ENCODE results near the gene GUCA1A. TPM values are rescaled to one million over a fixed set of nuclear protein-coding genes. Genes with fewer than 3 reads are reported as not detected.

The GUCA1A gene
- total and polyA plus RNA-seq, 2 experiments from 2014 or later: 0.63 to 1.1 TPM

DNA sequence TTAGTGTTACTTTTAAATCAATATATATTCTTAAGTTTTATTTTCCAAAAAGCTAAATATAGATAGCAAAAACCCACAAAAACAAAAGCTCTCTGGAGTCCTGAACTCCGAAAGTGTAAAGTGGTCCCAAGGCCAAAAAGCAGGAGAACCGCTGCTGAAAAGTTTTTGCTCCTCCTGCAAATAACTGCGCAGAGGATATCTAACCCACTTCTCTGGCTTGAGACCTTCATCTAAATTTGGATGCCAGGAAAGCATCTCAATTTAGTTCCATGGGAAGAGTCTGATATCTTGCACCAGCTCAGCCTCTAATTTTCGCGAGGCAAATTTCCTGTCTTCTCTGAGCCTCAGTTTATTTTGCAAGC lies 44.0 kb downstream of the GUCA1A start:
- peaks cover 17% of the 10 kb centered on the region for H3K36me3 ChIP-seq
- peak overlapping the region; percentile 87 for H3K27ac ChIP-seq
- no peaks in the 10 kb centered on the region for H3K27me3 ChIP-seq
- TF ChIP-seq, protein P1, sequence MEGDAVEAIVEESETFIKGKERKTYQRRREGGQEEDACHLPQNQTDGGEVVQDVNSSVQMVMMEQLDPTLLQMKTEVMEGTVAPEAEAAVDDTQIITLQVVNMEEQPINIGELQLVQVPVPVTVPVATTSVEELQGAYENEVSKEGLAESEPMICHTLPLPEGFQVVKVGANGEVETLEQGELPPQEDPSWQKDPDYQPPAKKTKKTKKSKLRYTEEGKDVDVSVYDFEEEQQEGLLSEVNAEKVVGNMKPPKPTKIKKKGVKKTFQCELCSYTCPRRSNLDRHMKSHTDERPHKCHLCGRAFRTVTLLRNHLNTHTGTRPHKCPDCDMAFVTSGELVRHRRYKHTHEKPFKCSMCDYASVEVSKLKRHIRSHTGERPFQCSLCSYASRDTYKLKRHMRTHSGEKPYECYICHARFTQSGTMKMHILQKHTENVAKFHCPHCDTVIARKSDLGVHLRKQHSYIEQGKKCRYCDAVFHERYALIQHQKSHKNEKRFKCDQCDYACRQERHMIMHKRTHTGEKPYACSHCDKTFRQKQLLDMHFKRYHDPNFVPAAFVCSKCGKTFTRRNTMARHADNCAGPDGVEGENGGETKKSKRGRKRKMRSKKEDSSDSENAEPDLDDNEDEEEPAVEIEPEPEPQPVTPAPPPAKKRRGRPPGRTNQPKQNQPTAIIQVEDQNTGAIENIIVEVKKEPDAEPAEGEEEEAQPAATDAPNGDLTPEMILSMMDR (IDR thresholded peaks at IDR 0.05; ENCODE audit: low read depth, low read length): no peak
- H3K9me3 ChIP-seq (ENCODE audit: low read depth): no peaks in the 10 kb centered on the region
- peaks cover 7% of the 10 kb centered on the region for H3K4me1 ChIP-seq (ENCODE audit: low read depth)
- H3K4me3 ChIP-seq: peak overlapping the region; percentile 65
- DNase-seq (ENCODE audit: low read depth in 1 of 2, low spot score in 1 of 2): peak in 1 of 2 donors; percentile 12

DNA sequence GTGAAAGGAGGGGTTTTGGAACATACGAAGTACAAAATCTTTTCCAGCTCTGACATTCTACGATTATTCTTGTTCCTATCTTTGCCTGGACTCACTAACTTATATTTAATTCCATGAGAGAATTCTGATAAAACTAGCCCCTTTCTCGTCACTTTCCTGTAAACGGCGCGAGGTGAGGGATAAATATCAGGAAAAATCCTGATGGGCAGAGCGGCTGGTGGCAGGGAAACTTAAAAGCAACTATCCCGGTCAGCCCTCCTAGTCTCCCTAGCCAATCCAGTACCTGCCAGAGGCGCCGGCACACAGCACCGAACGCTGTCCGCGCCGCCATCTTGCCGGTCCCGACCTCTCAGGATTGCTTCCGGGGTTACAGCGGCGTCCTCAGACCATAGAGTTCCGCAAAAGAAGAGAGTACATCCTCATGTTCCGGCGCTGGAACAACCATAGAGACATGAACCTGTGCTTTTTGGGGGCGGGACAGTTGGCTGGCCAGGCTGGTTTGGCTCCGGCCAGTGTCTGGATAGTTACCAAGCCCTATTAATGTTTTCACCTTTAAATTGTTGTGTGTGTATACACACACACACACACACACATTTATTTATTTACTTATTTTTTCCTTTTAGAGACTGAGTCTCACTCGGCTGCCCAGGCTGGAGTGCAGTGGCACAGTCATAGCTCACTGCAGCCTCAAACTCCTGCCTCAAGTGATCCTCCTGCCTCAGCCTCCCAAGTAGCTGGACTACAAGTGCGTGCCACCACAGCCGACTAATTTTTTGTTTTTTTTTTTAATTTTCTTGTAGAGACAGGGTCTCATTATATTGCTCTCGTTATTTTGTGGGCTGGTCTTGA lies 44.6 kb downstream of the GUCA1A start, which contains the start of gene MRPS10:
Gene MRPS10, minus strand, starts transcription at position 343 of the 849 bp plus-strand sequence. Its CDS starts 12 bp downstream, at position 331.
- TF ChIP-seq, protein P1 (IDR thresholded peaks at IDR 0.05; ENCODE audit: low read depth, low read length): no peak
- Histone ChIP-seq H3K4me1 (ENCODE audit: low read depth) (peaks cover 7% of the 10 kb centered on the region), H3K36me3 (peaks cover 11% of the 10 kb centered on the region), H3K27me3 (no peaks in the 10 kb centered on the region), H3K4me3 (peak within 1 kb of the TSS; percentile 65), H3K27ac (peak within 1 kb of the TSS; percentile 87), H3K9me3 (ENCODE audit: low read depth) (no peaks in the 10 kb centered on the region)
- DNase-seq (ENCODE audit: low read depth in 1 of 2, low spot score in 1 of 2): peak; percentile 95 to 96

DNA sequence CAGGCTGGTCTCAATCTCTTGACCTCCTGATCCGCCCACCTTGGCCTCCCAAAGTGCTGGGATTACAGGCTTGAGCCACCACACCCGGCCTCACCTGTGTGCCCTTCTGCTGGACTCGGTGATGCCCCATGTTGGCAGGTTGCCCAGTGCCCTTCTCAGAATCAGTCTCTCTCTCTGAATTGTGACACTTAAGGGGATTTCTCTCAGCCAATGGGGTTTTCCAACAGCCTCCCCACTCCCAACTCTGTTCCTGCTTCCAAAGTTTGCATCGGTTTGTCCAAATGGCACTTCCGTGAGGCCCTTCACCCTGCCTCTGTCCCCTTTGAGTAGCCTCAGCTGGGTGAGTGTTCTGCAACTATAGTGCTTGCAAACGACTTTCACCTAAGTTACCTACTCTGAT lies 47.6 kb downstream of the GUCA1A start:
- Histone ChIP-seq H3K36me3 (no peaks in the 10 kb centered on the region), H3K9me3 (ENCODE audit: low read depth) (no peaks in the 10 kb centered on the region), H3K4me1 (ENCODE audit: low read depth) (peaks cover 7% of the 10 kb centered on the region), H3K4me3 (no peak overlapping the region), H3K27me3 (no peaks in the 10 kb centered on the region), H3K27ac (no peak overlapping the region)
- DNase-seq (ENCODE audit: low read depth in 1 of 2, low spot score in 1 of 2): no peak
- TF ChIP-seq, protein P1 (IDR thresholded peaks at IDR 0.05; ENCODE audit: low read depth, low read length): no peak

DNA sequence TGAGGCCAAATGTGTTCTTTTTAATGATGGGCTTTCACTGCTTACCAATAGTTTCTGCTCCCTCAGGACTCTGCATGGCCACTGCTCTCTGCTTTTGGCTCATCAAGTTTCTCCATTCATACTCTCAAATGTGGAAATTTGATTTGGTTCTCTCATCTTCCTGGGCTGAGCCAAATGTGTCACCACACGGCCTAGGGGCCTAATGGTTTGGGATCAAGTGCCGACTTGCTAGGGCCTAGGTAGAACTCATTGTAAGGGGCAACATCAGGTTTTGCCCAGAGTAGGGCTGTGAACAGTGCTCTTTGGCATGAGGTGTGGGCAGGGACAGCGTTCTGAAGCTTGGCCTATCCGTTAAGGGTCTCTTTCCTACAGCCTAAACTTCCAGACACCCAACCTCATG lies 48.4 kb downstream of the GUCA1A start:
- Histone ChIP-seq H3K4me1 (ENCODE audit: low read depth) (peaks cover 5% of the 10 kb centered on the region), H3K4me3 (no peak overlapping the region), H3K27me3 (no peaks in the 10 kb centered on the region), H3K27ac (no peak overlapping the region), H3K36me3 (no peaks in the 10 kb centered on the region), H3K9me3 (ENCODE audit: low read depth) (no peaks in the 10 kb centered on the region)
- TF ChIP-seq, protein P1 (IDR thresholded peaks at IDR 0.05; ENCODE audit: low read depth, low read length): no peak
- DNase-seq (ENCODE audit: low read depth in 1 of 2, low spot score in 1 of 2): no peak

DNA sequence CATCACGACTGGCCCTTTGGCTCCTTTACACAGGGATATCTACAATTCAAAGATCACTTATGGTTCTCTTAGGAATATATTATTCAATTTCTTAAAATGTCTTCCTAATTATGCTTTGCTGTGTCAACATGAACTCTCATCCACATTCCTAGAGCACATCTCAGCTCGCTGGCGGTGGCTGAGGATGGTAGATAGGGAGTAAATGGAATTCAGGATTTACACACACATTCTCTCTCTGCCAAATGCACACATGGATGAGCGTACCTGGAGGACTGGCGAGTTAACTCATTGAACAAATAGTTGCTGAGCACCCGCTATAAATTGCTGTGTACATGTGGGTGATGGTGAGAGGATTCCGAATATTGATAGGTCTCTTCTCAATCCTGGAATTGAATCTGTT lies 49.3 kb downstream of the GUCA1A start:
- Histone ChIP-seq H3K9me3 (ENCODE audit: low read depth) (no peaks in the 10 kb centered on the region), H3K27ac (no peak overlapping the region), H3K4me3 (no peak overlapping the region), H3K27me3 (no peaks in the 10 kb centered on the region), H3K4me1 (ENCODE audit: low read depth) (no peaks in the 10 kb centered on the region), H3K36me3 (peaks cover 3% of the 10 kb centered on the region)
- no peak for DNase-seq (ENCODE audit: low read depth in 1 of 2, low spot score in 1 of 2)
- TF ChIP-seq, protein P1 (IDR thresholded peaks at IDR 0.05; ENCODE audit: low read depth, low read length): no peak

Data from cardiac muscle cell (in vitro differentiated cells and primary cell).